AG04450 (cell line): ENCODE results near the gene ARTN. TPM values are rescaled to one million over a fixed set of nuclear protein-coding genes. Genes with fewer than 3 reads are reported as not detected.

ENCODE experiments used
- CTCF ChIA-PET: fragments of 300-600, 350-600 bp; formaldehyde crosslinking; extraction: SDS; loops from one replicate; lab custom pipeline; 2022; ENCODE audit warnings: antibody characterized with exemption, inconsistent platforms; lab: Charles Lee
- POLR2A ChIA-PET: fragments of 350-600 bp; formaldehyde crosslinking; extraction: SDS; loops from one replicate; lab custom pipeline; 2021; ENCODE audit warnings: antibody characterized with exemption, inconsistent platforms; lab: Yijun Ruan, JAX
- DNase-seq: peaks from one replicate; pipeline ENCODE4 v3.0.0-alpha.2; 2011; ENCODE audit warnings: low read depth, low spot score
- H3K27ac ChIP-seq: one replicate; pipeline ENCODE4 v1.5.1; 2012; ENCODE audit warnings: low read depth, low read length, control low read depth
- H3K27me3 ChIP-seq: one replicate; pipeline ENCODE4 v1.6.0; 2012; ENCODE audit warnings: low read length; ENCODE audit not compliant: control insufficient read depth, insufficient read depth
- H3K4me3 ChIP-seq: 2 replicates; pipeline ENCODE4 v1.5.1; 2011; ENCODE audit warnings: mild to moderate bottlenecking, low read depth, low read length, control low read depth
- H3K9me3 ChIP-seq: 2 replicates; pipeline ENCODE4 v1.5.1; 2012; ENCODE audit warnings: low read length; ENCODE audit not compliant: control insufficient read depth, insufficient read depth
- polyA plus RNA-seq: library from polyadenylated mRNA; depleted of rRNA; stranded (reverse); fragments of >200 nt; gene quantifications from 2 replicates; pipeline ENCODE4 v1.2.3, GENCODE V29; 2011
- TF ChIP-seq, protein P1 (sequence below): IDR thresholded peaks from 2 replicates; pipeline ENCODE4 v1.5.1; 2011; ENCODE audit warnings: low read depth, low read length, control low read depth, inconsistent platforms

Gene ARTN
- polyA plus RNA-seq, 1 experiment: not detected

GRCh38 chr1:43975249-43975961 lies 41.8 kb downstream of the ARTN start:
- POLR2A ChIA-PET: interaction anchor here (0.6 to 2.1 kb wide), 8 partner anchors 12 to 1547 kb away, joined by 3 to 5 read pairs (median 3); partner anchors contain the start of genes CCDC24, IPO13, KDM4A and PRDX1

GRCh38 chr1:43976045-43976444 lies 42.4 kb downstream of the ARTN start:
- no peak for DNase-seq
- no peaks in the 10 kb centered on the region for H3K27me3 ChIP-seq
- peak overlapping the region; percentile 86 for H3K4me3 ChIP-seq
- ChIA-PET CTCF (interaction anchor here (1.7 kb wide), 2 partner anchors 71 to 212 kb away, joined by 5 to 6 read pairs; no protein-coding TSS in a partner anchor), POLR2A (interaction anchor here (0.6 to 2.1 kb wide), 2 partner anchors 29 to 71 kb away, joined by 3 to 5 read pairs; partner anchors contain the start of gene IPO13)
- no peak overlapping the region for H3K27ac ChIP-seq
- no peaks in the 10 kb centered on the region; the same call in 1 of the 2 replicates for H3K9me3 ChIP-seq
- TF ChIP-seq, protein P1, sequence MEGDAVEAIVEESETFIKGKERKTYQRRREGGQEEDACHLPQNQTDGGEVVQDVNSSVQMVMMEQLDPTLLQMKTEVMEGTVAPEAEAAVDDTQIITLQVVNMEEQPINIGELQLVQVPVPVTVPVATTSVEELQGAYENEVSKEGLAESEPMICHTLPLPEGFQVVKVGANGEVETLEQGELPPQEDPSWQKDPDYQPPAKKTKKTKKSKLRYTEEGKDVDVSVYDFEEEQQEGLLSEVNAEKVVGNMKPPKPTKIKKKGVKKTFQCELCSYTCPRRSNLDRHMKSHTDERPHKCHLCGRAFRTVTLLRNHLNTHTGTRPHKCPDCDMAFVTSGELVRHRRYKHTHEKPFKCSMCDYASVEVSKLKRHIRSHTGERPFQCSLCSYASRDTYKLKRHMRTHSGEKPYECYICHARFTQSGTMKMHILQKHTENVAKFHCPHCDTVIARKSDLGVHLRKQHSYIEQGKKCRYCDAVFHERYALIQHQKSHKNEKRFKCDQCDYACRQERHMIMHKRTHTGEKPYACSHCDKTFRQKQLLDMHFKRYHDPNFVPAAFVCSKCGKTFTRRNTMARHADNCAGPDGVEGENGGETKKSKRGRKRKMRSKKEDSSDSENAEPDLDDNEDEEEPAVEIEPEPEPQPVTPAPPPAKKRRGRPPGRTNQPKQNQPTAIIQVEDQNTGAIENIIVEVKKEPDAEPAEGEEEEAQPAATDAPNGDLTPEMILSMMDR: no peak

More at GRCh38 chr1:43975249-43975961, 41.8 kb downstream of the ARTN start:
- peak overlapping the region; percentile 86 for H3K4me3 ChIP-seq
- H3K27ac ChIP-seq: peak overlapping the region; percentile 47
- H3K9me3 ChIP-seq: no peaks in the 10 kb centered on the region; the same call in none of the 2 replicates
- CTCF ChIA-PET: interaction anchor here (0.6 to 1.7 kb wide), 4 partner anchors 31 to 1695 kb away, joined by 5 to 6 read pairs (median 5); no protein-coding TSS in a partner anchor
- no peak for DNase-seq
- H3K27me3 ChIP-seq: no peaks in the 10 kb centered on the region
- TF ChIP-seq, protein P1: no peak

- TF ChIP-seq, protein P1: no peak
- Histone ChIP-seq H3K27me3 (no peaks in the 10 kb centered on the region), H3K27ac (no peak overlapping the region), H3K4me3 (no peak overlapping the region), H3K9me3 (no peaks in the 10 kb centered on the region; the same call in 1 of the 2 replicates)
- no peak for DNase-seq
- ChIA-PET POLR2A (interaction anchor here (0.8 kb wide), 1 partner anchor 211 kb away, joined by 4 read pairs; no protein-coding TSS in a partner anchor), CTCF (interaction anchor here (1.8 kb wide), 1 partner anchor 42 kb away, joined by 5 read pairs; no protein-coding TSS in a partner anchor)
Measured at GRCh38 chr1:43976890-43977289, 43.3 kb downstream of the ARTN start.

- Histone ChIP-seq H3K9me3 (no peaks in the 10 kb centered on the region; the same call in 1 of the 2 replicates), H3K27ac (no peak overlapping the region), H3K27me3 (no peaks in the 10 kb centered on the region), H3K4me3 (no peak overlapping the region)
- no peak for DNase-seq
- ChIA-PET POLR2A (interaction anchor here (0.8 kb wide), 1 partner anchor 212 kb away, joined by 4 read pairs; no protein-coding TSS in a partner anchor), CTCF (interaction anchor here (0.6 to 1.8 kb wide), 2 partner anchors 37 to 43 kb away, joined by 3 to 5 read pairs; no protein-coding TSS in a partner anchor)
- TF ChIP-seq, protein P1: no peak
Measured at GRCh38 chr1:43977376-43978263, 44.0 kb downstream of the ARTN start.
